ENCODE results near the gene GIMAP1. TPM values are rescaled to one million over a fixed set of nuclear protein-coding genes. Genes with fewer than 3 reads are reported as not detected.
A peak's percentile ranks its signal among the peaks of the same experiment; 100 is the strongest.

GIMAP1 gene
- total and polyA plus RNA-seq, 10 donors, result 8.7 to 61.2 (median 34.3) TPM

GRCh38 chr7:150756166-150756565 lies 39.8 kb downstream of the GIMAP1 start:
- Histone ChIP-seq H3K4me3 (no peak overlapping the region), H3K4me1 (peaks cover 13 to 59% (median 32%) of the 10 kb centered on the region in 6 donors), H3K36me3 (no peaks in the 10 kb centered on the region), H3K9me3 (peaks cover 0 to 5% (median under 1%) of the 10 kb centered on the region in 8 donors), H3K27ac (peak overlapping the region; percentile 54 to 82 (median 75)), H3K27me3 (replicated peaks in 1 of 7) (no peaks in the 10 kb centered on the region)
- TF ChIP-seq CTCF (IDR thresholded peaks at IDR 0.05 in 8 of 11, conservative IDR thresholded peaks at IDR 0.05 in 3 of 11), result no peak
- TF ChIP-seq POLR2AphosphoS5 (IDR thresholded peaks at IDR 0.05), result no peak
- no peak for TF ChIP-seq POLR2A (IDR thresholded peaks at IDR 0.05)
- intact Hi-C loops (cut with DNase I; ENCODE audit: low total_unique reads), result loop anchor here (2.0 kb wide), 1 partner anchor 307 kb away; no protein-coding TSS in a partner anchor
- 59 to 65% (median 61%) methylated on average over 3 of the region's 3 CpGs for WGBS, 5 donors
- no peak for DNase-seq

- Histone ChIP-seq H3K4me3 (no peak overlapping the region), H3K4me1 (peaks cover 13 to 56% (median 32%) of the 10 kb centered on the region in 6 donors), H3K27me3 (replicated peaks in 1 of 7) (no peaks in the 10 kb centered on the region), H3K36me3 (no peaks in the 10 kb centered on the region), H3K27ac (peak overlapping the region in 4 of 8 donors; percentile 74 to 82 (median 78)), H3K9me3 (peaks cover 0 to 9% (median 7%) of the 10 kb centered on the region in 8 donors)
- peak; percentile 26 to 70 (median 59) for TF ChIP-seq CTCF (IDR thresholded peaks at IDR 0.05 in 8 of 11, conservative IDR thresholded peaks at IDR 0.05 in 3 of 11)
- no peak for TF ChIP-seq POLR2A (IDR thresholded peaks at IDR 0.05)
- TF ChIP-seq POLR2AphosphoS5 (IDR thresholded peaks at IDR 0.05), result no peak
- no peak for DNase-seq
- 35 to 53% (median 49%) methylated on average over 1 of the region's 1 CpG for WGBS, 5 donors
- intact Hi-C loops (cut with DNase I; ENCODE audit: low total_unique reads), result loop anchor here (2.0 kb wide), 1 partner anchor 308 kb away; no protein-coding TSS in a partner anchor
Measured at GRCh38 chr7:150756858-150757257, 40.4 kb downstream of the GIMAP1 start.

- Histone ChIP-seq H3K9me3 (peaks cover 0 to 9% (median 7%) of the 10 kb centered on the region in 8 donors), H3K36me3 (no peaks in the 10 kb centered on the region), H3K27ac (no peak overlapping the region), H3K4me1 (peaks cover 10 to 30% (median 23%) of the 10 kb centered on the region in 6 donors), H3K27me3 (replicated peaks in 1 of 7) (no peaks in the 10 kb centered on the region), H3K4me3 (no peak overlapping the region)
- no peak for TF ChIP-seq POLR2AphosphoS5 (IDR thresholded peaks at IDR 0.05)
- DNase-seq, result no peak
- WGBS, 5 donors, result 77 to 94% (median 86%) methylated on average over 1 of the region's 1 CpG
- intact Hi-C loops (cut with DNase I; ENCODE audit: low total_unique reads), result no loop called here
Measured at GRCh38 chr7:150759479-150759878, 43.1 kb downstream of the GIMAP1 start.

- Histone ChIP-seq H3K4me3 (no peak overlapping the region), H3K4me1 (no peaks in the 10 kb centered on the region), H3K27me3 (replicated peaks in 1 of 7) (no peaks in the 10 kb centered on the region), H3K9me3 (peaks cover 0 to 6% (median 4%) of the 10 kb centered on the region in 8 donors), H3K36me3 (no peaks in the 10 kb centered on the region), H3K27ac (no peak overlapping the region)
- DNase-seq, result no peak
- intact Hi-C loops (cut with DNase I; ENCODE audit: low total_unique reads), result no loop called here
- no peak for TF ChIP-seq CTCF (IDR thresholded peaks at IDR 0.05 in 8 of 11, conservative IDR thresholded peaks at IDR 0.05 in 3 of 11)
- TF ChIP-seq POLR2AphosphoS5 (IDR thresholded peaks at IDR 0.05), result no peak
- no peak for TF ChIP-seq POLR2A (IDR thresholded peaks at IDR 0.05)
Measured at GRCh38 chr7:150766334-150766709, 49.9 kb downstream of the GIMAP1 start.

- no peaks in the 10 kb centered on the region for H3K4me1 ChIP-seq
- H3K27ac ChIP-seq, result no peak overlapping the region
- 77 to 94% (median 90%) methylated on average over 4 of the region's 4 CpGs for WGBS, 5 donors
- H3K36me3 ChIP-seq, result no peaks in the 10 kb centered on the region
- no peaks in the 10 kb centered on the region for H3K27me3 ChIP-seq (replicated peaks in 1 of 7)
- H3K4me3 ChIP-seq, result no peak overlapping the region
- no peak for DNase-seq
- TF ChIP-seq POLR2A (IDR thresholded peaks at IDR 0.05) (no peak), POLR2AphosphoS5 (IDR thresholded peaks at IDR 0.05) (no peak), CTCF (IDR thresholded peaks at IDR 0.05 in 8 of 11, conservative IDR thresholded peaks at IDR 0.05 in 3 of 11) (no peak)
- peaks cover 0 to 22% (median 16%) of the 10 kb centered on the region in 8 donors for H3K9me3 ChIP-seq
- intact Hi-C loops (cut with DNase I; ENCODE audit: low total_unique reads), result no loop called here
Measured at GRCh38 chr7:150769768-150770167, 53.4 kb downstream of the GIMAP1 start.

Data from spleen (tissue), 11 donors.